K562 (cell line): Measurements from ENCODE around the gene ACE.

ENCODE experiments used
- E2F5 ChIP-seq: sonication (generic); formaldehyde crosslinking; IDR thresholded peaks from 2 replicates; pipeline ENCODE4 v1.8.0; 2022; ENCODE audit warnings: mild to moderate bottlenecking, missing genetic modification reagents
- ZZZ3 ChIP-seq: fragments of 450-650 bp; IDR thresholded peaks from 2 replicates; pipeline ENCODE4 v1.6.1; 2016; ENCODE audit warnings: antibody characterized with exemption, mild to moderate bottlenecking, moderate library complexity

GRCh38 chr17:63489291-63489690 lies 12.4 kb downstream of the ACE start:
- no peak for TF ChIP-seq E2F5 (CRISPR knock-in tag)
- no peak for TF ChIP-seq ZZZ3
